Measurements from ENCODE around the gene UBE2J2. TPM values are rescaled to one million over a fixed set of nuclear protein-coding genes. Genes with fewer than 3 reads are reported as not detected.
A peak's percentile ranks its signal among the peaks of the same experiment; 100 is the strongest.

The UBE2J2 gene
- total RNA-seq, 1 experiment from 2014 or later, result 83.4 TPM

DNA sequence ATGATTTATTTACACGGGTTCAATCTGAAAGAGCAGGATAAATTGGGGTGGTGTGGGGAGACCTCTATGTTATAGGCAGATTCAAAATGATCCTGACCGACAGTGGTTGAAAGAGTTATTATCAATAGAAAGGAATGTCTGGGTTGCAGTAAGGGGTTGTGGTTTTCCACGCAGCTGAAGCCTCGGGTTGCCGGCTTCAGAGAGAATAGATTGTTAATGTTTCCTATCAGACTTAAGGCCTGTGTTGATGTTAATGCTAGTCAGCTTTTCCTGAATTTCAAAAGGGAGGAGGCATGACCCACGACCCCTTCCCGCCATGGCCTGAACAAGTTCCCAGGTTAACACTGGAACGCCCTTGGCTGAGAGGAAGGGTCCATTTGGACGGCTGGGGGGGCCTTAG lies 2.2 kb upstream of the UBE2J2 start:
- H3K14ac ChIP-seq (ENCODE audit: insufficient read depth, low read length), result no peak overlapping the region
- no peaks in the 10 kb centered on the region for H3K9me3 ChIP-seq (ENCODE audit: control insufficient read depth, low read depth, low read length)
- H2AK5ac ChIP-seq (ENCODE audit: insufficient read length, low read length), result no peak overlapping the region
- H2AFZ ChIP-seq (ENCODE audit: low read length), result no peak overlapping the region
- H3T11ph ChIP-seq (ENCODE audit: low read length), result no peak overlapping the region
- no peaks in the 10 kb centered on the region for H3K27me3 ChIP-seq (ENCODE audit: insufficient read depth, low read length)
- no peak overlapping the region for H3K18ac ChIP-seq (ENCODE audit: insufficient read length, low read depth, low read length)
- no peak overlapping the region for H3K4me2 ChIP-seq (ENCODE audit: insufficient read depth, insufficient read length, low read length)
- no peaks in the 10 kb centered on the region; a peak in 1 of 5 replicates for H3K9me3 Mint-ChIP-seq
- peaks cover 21 to 23% of the 10 kb centered on the region in 2 experiments for H3K4me1 Mint-ChIP-seq
- H3K4me1 ChIP-seq (ENCODE audit: insufficient read depth, low read length), result peaks cover 5% of the 10 kb centered on the region; the same call in 1 of the 2 replicates
- no peak overlapping the region for H4K8ac ChIP-seq (replicated peaks; ENCODE audit: insufficient read length, low read depth, low read length)
- no peak overlapping the region for H3K27ac Mint-ChIP-seq
- H2BK20ac ChIP-seq (ENCODE audit: low read depth, low read length, poor library complexity, severe bottlenecking), result no peak overlapping the region
- H3K79me1 ChIP-seq (ENCODE audit: insufficient read depth, low read depth, low read length, poor library complexity, severe bottlenecking), result peaks cover 15% of the 10 kb centered on the region
- H2BK120ac ChIP-seq (ENCODE audit: low read depth, low read length, poor library complexity, severe bottlenecking), result no peak overlapping the region
- no peak overlapping the region for H2BK12ac ChIP-seq (ENCODE audit: insufficient read length, low read depth, low read length)
- TF ChIP-seq, protein P1, sequence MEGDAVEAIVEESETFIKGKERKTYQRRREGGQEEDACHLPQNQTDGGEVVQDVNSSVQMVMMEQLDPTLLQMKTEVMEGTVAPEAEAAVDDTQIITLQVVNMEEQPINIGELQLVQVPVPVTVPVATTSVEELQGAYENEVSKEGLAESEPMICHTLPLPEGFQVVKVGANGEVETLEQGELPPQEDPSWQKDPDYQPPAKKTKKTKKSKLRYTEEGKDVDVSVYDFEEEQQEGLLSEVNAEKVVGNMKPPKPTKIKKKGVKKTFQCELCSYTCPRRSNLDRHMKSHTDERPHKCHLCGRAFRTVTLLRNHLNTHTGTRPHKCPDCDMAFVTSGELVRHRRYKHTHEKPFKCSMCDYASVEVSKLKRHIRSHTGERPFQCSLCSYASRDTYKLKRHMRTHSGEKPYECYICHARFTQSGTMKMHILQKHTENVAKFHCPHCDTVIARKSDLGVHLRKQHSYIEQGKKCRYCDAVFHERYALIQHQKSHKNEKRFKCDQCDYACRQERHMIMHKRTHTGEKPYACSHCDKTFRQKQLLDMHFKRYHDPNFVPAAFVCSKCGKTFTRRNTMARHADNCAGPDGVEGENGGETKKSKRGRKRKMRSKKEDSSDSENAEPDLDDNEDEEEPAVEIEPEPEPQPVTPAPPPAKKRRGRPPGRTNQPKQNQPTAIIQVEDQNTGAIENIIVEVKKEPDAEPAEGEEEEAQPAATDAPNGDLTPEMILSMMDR (conservative IDR thresholded peaks at IDR 0.05), result no peak
- H4K20me1 ChIP-seq (ENCODE audit: control insufficient read depth, insufficient read depth, insufficient read length), result peaks cover 2% of the 10 kb centered on the region
- H2BK5ac ChIP-seq (ENCODE audit: insufficient read length, low read length), result no peak overlapping the region
- no peak for DNase-seq
- no peak overlapping the region for H3K23ac ChIP-seq (ENCODE audit: insufficient read length, low read depth, low read length)
- H4K5ac ChIP-seq (ENCODE audit: insufficient read length, low read depth, low read length), result no peak overlapping the region
- no peak overlapping the region for H3K9ac ChIP-seq (ENCODE audit: extremely low read depth, insufficient read length, low read length)
- H3K27ac ChIP-seq (ENCODE audit: insufficient read length, low read depth, low read length), result no peak overlapping the region
- no peak overlapping the region for H2BK15ac ChIP-seq (ENCODE audit: low read depth, low read length)
- no CpG with 5 or more reads among the region's 9 CpGs for WGBS (ENCODE audit: extremely low coverage, insufficient read length, low lambda C conversion rate)
- H4K91ac ChIP-seq (ENCODE audit: insufficient read length, low read depth, low read length), result no peak overlapping the region
- peaks cover 7 to 16% (median 15%) of the 10 kb centered on the region in 3 experiments; a peak in 6 of 7 replicates for H3K36me3 Mint-ChIP-seq (ENCODE audit: insufficient read depth in 1 of 3, low read depth in 3 of 3)
- H3K4me3 Mint-ChIP-seq, result peak overlapping the region in 1 of 2 experiments; percentile 25; a peak in 2 of 5 replicates
- H3K56ac ChIP-seq (ENCODE audit: insufficient read length, low read depth, low read length), result no peak overlapping the region
- peaks cover 14% of the 10 kb centered on the region for H3K23me2 ChIP-seq (ENCODE audit: insufficient read length, low read depth, low read length, poor library complexity, severe bottlenecking)
- H3K79me2 ChIP-seq (ENCODE audit: insufficient read depth, low read length), result peaks cover 19% of the 10 kb centered on the region; the same call in 1 of the 2 replicates
- H3K27me3 Mint-ChIP-seq (ENCODE audit: low read depth), result peaks cover 6% of the 10 kb centered on the region; the same call in 1 of the 2 replicates
- H3K4ac ChIP-seq (ENCODE audit: low read depth, low read length), result no peak overlapping the region; the same call in 1 of the 2 replicates

Measured in H9 (cell line).